Caki2 (cell line): Measurements from ENCODE around the gene PLEKHG3. TPM values are rescaled to one million over a fixed set of nuclear protein-coding genes. Genes with fewer than 3 reads are reported as not detected.

Experiments
- DNase-seq: peaks from one replicate; pipeline ENCODE4 v3.0.0-alpha.2; 2015; ENCODE audit warnings: low read depth
- in situ Hi-C: cut with HindIII; loops from 2 replicates; pipeline ENCODE4 v1.10.0; 2016; ENCODE audit warnings: low sequenced_read_pairs, low pct_unique_long_range_greater_than_20kb, mixed read lengths
- total RNA-seq: library from RNA; depleted of rRNA; stranded (reverse); fragments of >200 nt; shearing (Covaris generic); gene quantifications from 2 replicates; pipeline ENCODE4 v1.2.3, GENCODE V29; 2014; ENCODE audit warnings: low replicate concordance

PLEKHG3 gene
- total RNA-seq, 1 experiment from 2014 or later: 99.4 TPM

GRCh38 chr14:64702493-64703394 lies 1.5 kb upstream of the PLEKHG3 start:
- no peak for DNase-seq
- in situ Hi-C loops: no loop called here

GRCh38 chr14:64703395-64704142 lies 655 bp upstream of the PLEKHG3 start:
- in situ Hi-C loops: no loop called here
- no peak for DNase-seq

- no peak for DNase-seq
- in situ Hi-C loops: no loop called here
Measured at GRCh38 chr14:64704743-64705380, 638 bp downstream of the PLEKHG3 start.

- in situ Hi-C loops: no loop called here
Measured at GRCh38 chr14:64705381-64706118, 1.3 kb downstream of the PLEKHG3 start.

GRCh38 chr14:64706119-64706592 lies 1.9 kb downstream of the PLEKHG3 start:
- in situ Hi-C loops: no loop called here
- DNase-seq: no peak

More at GRCh38 chr14:64705381-64706118, 1.3 kb downstream of the PLEKHG3 start:
- DNase-seq: no peak

- DNase-seq: no peak
- in situ Hi-C loops: no loop called here
Measured at GRCh38 chr14:64706593-64707193, 2.5 kb downstream of the PLEKHG3 start.

- in situ Hi-C loops: no loop called here
- DNase-seq: no peak
Measured at GRCh38 chr14:64707661-64708060, 3.4 kb downstream of the PLEKHG3 start.

GRCh38 chr14:64708148-64709004 lies 4.2 kb downstream of the PLEKHG3 start:
- in situ Hi-C loops: no loop called here
- peak; percentile 80 for DNase-seq

- no peak for DNase-seq
- in situ Hi-C loops: no loop called here
Measured at GRCh38 chr14:64709126-64709525, 4.9 kb downstream of the PLEKHG3 start.

GRCh38 chr14:64711039-64711438 lies 6.8 kb downstream of the PLEKHG3 start:
- DNase-seq: no peak
- in situ Hi-C loops: no loop called here

- in situ Hi-C loops: no loop called here
Measured at GRCh38 chr14:64713677-64714076, 9.5 kb downstream of the PLEKHG3 start.

GRCh38 chr14:64714432-64715025 lies 10.3 kb downstream of the PLEKHG3 start:
- no peak for DNase-seq
- in situ Hi-C loops: no loop called here

More at GRCh38 chr14:64713677-64714076, 9.5 kb downstream of the PLEKHG3 start:
- no peak for DNase-seq

- DNase-seq: no peak
- in situ Hi-C loops: no loop called here
Measured at GRCh38 chr14:64715146-64715627, 11.0 kb downstream of the PLEKHG3 start.

- in situ Hi-C loops: no loop called here
- no peak for DNase-seq
Measured at GRCh38 chr14:64715628-64716412, 11.6 kb downstream of the PLEKHG3 start.

- in situ Hi-C loops: no loop called here
- DNase-seq: no peak
Measured at GRCh38 chr14:64717870-64718269, 13.6 kb downstream of the PLEKHG3 start.

- in situ Hi-C loops: no loop called here
- DNase-seq: no peak
Measured at GRCh38 chr14:64718762-64719161, 14.5 kb downstream of the PLEKHG3 start.
